Measurements from ENCODE around the gene ELP5.

ELP5 gene

GRCh38 chr17:7251661-7252175 lies 297 bp upstream of the ELP5 start, which contains the start of gene CTDNEP1:
Gene CTDNEP1, minus strand, starts transcription at chr17:7251734. Its CDS starts 438 bp downstream, at chr17:7251296.
- in situ Hi-C loops (cut with MboI; ENCODE audit: low sequenced_read_pairs) = no loop called here

GRCh38 chr17:7253082-7253481 lies 1.1 kb downstream of the ELP5 start:
- in situ Hi-C loops (cut with MboI; ENCODE audit: low sequenced_read_pairs) = no loop called here

GRCh38 chr17:7254511-7254910 lies 2.5 kb downstream of the ELP5 start:
- in situ Hi-C loops (cut with MboI; ENCODE audit: low sequenced_read_pairs) = no loop called here

GRCh38 chr17:7256766-7257456 lies 4.9 kb downstream of the ELP5 start:
- in situ Hi-C loops (cut with MboI; ENCODE audit: low sequenced_read_pairs) = no loop called here

GRCh38 chr17:7258731-7259554 lies 6.9 kb downstream of the ELP5 start:
- in situ Hi-C loops (cut with MboI; ENCODE audit: low sequenced_read_pairs) = no loop called here

GRCh38 chr17:7259555-7259889 lies 7.5 kb downstream of the ELP5 start:
- in situ Hi-C loops (cut with MboI; ENCODE audit: low sequenced_read_pairs) = no loop called here

GRCh38 chr17:7260151-7260550 lies 8.1 kb downstream of the ELP5 start:
- in situ Hi-C loops (cut with MboI; ENCODE audit: low sequenced_read_pairs) = no loop called here

GRCh38 chr17:7260651-7261378 lies 8.8 kb downstream of the ELP5 start:
- in situ Hi-C loops (cut with MboI; ENCODE audit: low sequenced_read_pairs) = no loop called here

GRCh38 chr17:7261379-7262191 lies 9.6 kb downstream of the ELP5 start:
- in situ Hi-C loops (cut with MboI; ENCODE audit: low sequenced_read_pairs) = no loop called here

GRCh38 chr17:7262192-7262934 lies 10.3 kb downstream of the ELP5 start, which contains the start of gene CLDN7:
Gene CLDN7, minus strand, starts transcription at chr17:7262478. Its CDS starts 435 bp downstream, at chr17:7262043.
- in situ Hi-C loops (cut with MboI; ENCODE audit: low sequenced_read_pairs) = no loop called here

- in situ Hi-C loops (cut with MboI; ENCODE audit: low sequenced_read_pairs) = no loop called here
Observed at GRCh38 chr17:7262935-7263800, 11.2 kb downstream of the ELP5 start.

GRCh38 chr17:7263801-7264078 lies 11.7 kb downstream of the ELP5 start:
- in situ Hi-C loops (cut with MboI; ENCODE audit: low sequenced_read_pairs) = no loop called here

- in situ Hi-C loops (cut with MboI; ENCODE audit: low sequenced_read_pairs) = no loop called here
Observed at GRCh38 chr17:7266784-7267183, 14.8 kb downstream of the ELP5 start.

- in situ Hi-C loops (cut with MboI; ENCODE audit: low sequenced_read_pairs) = no loop called here
Observed at GRCh38 chr17:7279448-7279847, 27.4 kb downstream of the ELP5 start.

- in situ Hi-C loops (cut with MboI; ENCODE audit: low sequenced_read_pairs) = no loop called here
Observed at GRCh38 chr17:7280519-7281073, 28.6 kb downstream of the ELP5 start.

- in situ Hi-C loops (cut with MboI; ENCODE audit: low sequenced_read_pairs) = no loop called here
Observed at GRCh38 chr17:7281074-7281952, 29.3 kb downstream of the ELP5 start, which contains the start of gene SLC2A4. Gene SLC2A4, plus strand, starts transcription at chr17:7281718. Its CDS starts 217 bp downstream, at chr17:7281935.

- in situ Hi-C loops (cut with MboI; ENCODE audit: low sequenced_read_pairs) = no loop called here
Observed at GRCh38 chr17:7281953-7282751, 30.1 kb downstream of the ELP5 start.

All from HL-60/S4 treated with retinoic acid at 250 ng/mL for 4 days and 3 days (cell line).